HS-5 (cell line): ENCODE data around the gene ELL.

Experiments used
- DNase-seq: peaks from one replicate; pipeline ENCODE4 v3.0.0-alpha.2; 2012; ENCODE audit warnings: low read depth

Gene ELL

DNA sequence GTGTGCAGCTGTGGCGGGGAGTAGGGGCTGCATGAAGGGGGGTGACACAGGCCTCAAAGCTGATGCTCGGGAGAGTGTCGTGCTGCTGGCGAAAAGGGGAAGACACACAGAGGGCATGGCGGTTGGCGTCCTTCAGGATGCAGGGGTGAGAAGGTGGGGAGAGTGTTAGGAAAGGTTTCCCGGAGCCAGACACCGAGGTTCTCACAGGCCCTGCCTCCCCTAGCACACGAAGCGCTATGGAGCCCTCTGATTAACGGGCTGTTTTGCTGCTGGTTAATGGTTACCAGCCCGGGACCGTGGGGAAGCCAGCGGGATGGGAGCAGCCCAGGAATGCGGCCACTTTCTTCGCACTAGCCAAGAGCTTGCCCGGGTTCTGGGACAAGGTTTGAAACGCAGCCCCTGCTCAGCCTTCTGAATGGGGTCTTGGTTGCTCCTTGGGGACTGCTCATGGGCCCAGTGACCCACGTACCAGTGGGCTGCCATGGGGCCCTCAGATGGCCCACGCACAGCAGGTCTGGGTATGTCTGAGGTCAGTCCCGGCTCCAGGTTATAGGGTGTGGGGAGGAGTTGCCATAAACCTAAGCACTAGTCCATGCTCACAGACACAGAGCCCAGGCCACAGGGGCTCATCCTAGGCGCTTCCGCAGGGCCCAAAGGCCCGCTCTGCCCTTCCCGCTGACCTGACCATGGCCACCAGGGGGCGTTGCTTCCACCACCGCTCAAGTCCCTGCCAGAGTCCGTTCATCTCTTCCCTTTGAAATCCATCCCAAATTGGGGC is 52.6 kb downstream of the ELL start:
- DNase-seq, result no peak

DNA sequence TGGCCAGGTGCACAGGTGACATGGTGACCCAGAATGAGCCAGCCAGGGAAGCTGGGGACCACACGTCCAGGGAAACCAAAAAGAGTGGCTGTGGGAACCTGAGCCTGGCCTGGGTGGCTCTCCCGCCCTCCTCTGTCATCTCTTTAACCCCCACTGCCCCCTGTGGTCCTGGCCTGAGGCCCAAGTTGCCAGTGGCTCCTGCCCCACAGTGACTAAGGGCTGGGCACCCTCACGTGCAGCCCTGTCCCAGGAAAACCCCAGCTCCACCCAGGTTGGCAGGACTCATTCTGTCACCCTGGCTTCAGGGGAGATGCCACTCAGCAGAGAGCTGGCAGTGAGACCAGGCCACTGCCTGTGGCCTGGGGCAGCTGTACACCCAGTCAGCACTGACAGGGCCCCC is 53.4 kb downstream of the ELL start:
- no peak for DNase-seq

- no peak for DNase-seq
These were observed 53.9 kb downstream of the ELL start for GRCh38 chr19:18467978-18468377.

DNA sequence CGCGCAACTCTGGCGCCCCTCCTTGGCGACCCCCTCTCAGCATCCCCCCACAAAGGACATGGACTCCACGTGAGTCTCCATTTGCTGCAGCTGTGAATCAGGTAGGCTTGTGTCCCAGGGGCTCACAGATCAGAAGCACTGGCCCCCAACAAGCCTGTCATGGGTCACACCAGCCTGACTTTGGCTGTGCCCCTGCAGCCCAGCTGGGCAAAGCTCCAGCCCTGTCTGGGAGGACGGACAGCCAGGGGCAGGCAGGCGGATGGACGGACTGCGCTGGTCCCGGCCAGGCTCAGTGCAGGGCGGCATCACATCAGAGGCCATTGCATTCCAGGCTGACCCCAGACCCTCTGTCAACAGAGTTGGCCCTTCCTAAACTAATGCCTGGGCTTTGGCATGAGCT is 55.5 kb downstream of the ELL start:
- no peak for DNase-seq

DNA sequence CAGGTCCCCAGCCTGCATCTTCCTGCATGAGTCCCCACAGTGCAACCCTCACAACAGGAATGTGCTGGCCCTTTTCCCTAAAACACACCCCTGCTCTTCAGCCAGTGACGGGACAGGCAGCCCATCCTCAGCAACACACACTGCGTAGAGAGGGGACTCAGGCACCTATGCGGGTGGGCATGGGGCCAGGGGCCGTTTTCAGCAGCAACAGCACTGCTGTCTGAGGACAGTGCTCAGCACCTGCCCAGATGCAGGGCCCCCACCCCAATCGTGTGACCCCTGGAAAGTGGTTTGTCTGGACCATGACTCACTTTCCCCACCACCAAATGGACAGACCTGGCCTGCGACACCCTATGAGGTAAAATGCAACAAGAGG is 55.9 kb downstream of the ELL start:
- DNase-seq, result no peak

DNA sequence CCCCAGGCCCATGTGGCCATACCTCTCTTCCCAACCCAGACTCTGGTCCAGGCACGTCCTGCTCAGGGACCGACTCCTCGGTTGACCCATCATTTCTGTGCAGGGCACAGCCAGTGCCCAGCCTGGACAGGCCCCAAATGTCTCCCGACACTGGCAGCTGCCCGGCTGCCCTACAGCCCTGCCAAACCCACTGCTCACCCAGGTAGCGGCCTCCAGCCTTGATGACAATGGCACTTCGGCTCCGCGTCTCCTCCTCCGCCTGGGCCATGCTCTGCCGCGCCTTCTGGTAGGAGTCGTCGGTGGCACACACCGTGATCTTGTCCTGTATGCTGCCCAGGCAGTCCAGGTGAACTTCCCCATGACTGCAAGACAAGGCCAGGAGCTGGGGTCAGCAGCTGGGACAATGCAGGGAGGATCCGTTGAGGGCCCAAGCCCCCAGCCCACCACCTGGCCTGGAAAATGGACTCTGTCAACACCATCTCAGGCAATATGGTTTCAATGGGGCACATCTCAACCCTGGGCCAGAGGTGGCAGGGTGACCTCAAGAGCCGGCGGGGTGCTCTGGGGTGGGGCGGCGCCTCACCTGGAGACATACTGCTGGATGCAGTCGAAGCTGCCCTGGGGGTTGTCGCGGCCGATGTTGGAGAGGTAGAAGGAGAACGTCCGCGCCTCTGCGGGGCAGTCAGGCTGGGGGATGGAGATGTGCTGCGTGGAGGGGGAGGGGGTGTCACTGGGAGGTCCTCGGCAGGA is 56.5 kb downstream of the ELL start:
- DNase-seq, result no peak

DNA sequence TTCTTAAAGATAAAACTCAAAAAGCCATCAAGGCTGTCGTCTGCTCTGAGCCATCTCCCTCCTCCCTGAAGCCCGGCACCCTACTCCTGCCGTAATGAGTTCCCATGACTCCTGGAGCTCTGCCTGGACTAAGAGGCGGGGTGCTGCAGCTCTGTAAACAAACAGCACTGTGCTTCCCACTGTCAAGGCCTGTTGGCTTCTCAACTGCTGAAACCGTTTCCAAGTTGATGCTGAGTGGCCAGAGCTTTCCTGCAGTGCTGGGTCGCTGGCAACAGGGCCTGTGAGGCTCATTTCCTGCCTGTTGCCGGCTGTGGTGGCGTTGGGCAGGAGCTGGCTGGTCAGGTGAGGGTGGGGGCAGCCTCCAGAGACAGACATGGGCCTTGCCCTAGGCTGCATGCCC is 57.2 kb downstream of the ELL start:
- no peak for DNase-seq

DNA sequence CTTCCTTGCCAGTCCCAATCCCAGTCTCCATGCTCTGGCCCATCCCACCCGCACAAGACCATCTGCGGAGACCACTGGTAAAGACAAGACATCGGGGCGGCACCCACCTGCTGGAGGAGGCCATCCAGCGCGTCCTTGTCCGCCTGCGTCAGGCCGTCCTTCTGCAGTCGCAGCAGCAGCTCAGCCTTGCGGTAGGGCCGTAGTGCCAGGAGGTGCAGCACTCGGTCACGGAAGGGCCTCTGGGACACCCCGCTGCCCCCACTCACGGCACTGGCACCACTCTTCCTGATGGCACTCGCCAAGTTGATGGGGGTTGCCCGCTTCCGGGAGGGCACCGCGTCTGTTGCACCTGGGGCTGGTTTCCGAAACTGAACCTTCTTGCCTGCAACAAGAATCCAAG is 60.4 kb downstream of the ELL start:
- no peak for DNase-seq

DNA sequence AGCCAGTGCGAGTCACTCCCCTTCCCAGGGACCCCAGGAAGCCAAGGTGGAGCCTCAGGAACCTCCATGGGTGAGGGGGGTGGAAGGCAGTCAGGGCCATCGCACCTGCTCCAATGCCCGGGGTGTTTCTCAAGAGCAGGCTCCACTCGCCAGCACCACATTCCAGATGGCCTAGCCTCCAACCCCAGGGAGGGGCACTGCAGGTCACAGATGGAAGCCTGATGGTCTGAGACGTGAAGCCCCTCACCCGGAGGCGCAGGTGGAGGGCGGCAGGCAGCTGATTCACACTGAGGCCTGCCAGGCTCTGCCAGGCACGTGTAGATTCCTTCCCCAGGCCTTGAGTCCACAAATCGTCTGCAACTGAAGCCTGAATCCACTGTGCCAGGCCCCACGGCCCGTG is 61.0 kb downstream of the ELL start:
- no peak for DNase-seq

DNA sequence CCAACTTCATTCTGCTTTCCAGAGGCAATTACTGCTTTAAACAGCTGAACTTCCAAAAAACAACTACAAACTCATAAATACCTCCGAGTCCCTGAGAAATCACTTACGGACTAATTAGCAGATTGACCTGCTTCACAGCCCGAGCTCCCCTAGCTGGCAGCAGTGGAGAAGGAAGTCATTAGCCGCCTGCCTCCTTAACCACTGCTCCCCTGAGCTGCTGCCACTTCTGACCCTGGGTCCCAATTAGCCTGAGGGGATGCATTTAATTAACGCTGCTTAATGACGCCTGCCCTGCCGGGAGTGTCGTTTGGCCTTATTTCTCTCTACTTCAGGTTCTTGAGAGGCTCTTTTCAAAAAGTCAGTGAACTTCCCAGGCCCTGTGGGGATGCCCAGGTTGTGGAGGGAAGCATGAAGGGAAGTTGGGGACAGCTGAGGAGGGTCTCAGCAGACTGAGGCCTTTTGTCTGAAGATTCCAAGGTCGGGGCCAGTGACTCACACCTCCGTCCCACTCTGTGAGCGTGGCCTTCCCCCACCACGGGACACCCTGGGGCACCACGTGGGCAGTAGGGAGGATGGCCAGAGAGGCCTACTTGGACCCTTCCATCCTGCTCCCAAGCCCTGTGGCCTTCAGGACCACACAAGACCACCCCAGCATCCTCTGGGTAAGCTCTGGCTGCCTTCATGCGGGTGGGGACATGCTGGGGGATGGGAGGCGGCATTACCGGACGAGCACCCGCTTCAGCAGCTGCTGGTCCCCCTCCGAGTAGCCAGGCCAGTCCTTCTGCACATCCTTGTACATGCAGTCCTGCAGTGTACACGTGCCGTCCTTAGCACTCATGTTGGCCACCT is 64.2 kb downstream of the ELL start:
- DNase-seq, result no peak

DNA sequence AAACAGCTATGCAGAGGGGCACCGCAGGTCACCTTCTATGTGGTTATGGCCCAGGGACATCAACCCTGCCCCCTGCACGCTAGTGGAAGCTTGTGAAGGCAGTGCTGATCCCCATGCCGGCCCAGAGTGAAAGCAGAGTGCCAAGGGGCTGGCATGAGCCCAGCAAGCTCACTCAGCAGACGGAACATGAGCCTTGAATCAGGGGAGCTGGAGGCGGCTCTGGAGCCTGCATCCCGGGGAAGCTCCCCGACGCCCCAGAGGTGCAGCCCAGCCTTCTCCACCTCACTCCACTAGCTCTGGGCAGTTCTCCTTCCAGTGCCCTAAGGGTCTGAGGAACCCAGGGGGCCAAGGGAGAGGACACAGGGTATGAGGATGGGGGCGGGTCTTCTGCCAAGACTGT is 64.9 kb downstream of the ELL start:
- no peak for DNase-seq

- no peak for DNase-seq
These were observed 65.6 kb downstream of the ELL start for GRCh38 chr19:18456279-18456678.

- DNase-seq, result no peak
These were observed 68.4 kb downstream of the ELL start for GRCh38 chr19:18453269-18454024.

GRCh38 chr19:18452386-18452785 is 69.5 kb downstream of the ELL start:
- DNase-seq, result no peak

DNA sequence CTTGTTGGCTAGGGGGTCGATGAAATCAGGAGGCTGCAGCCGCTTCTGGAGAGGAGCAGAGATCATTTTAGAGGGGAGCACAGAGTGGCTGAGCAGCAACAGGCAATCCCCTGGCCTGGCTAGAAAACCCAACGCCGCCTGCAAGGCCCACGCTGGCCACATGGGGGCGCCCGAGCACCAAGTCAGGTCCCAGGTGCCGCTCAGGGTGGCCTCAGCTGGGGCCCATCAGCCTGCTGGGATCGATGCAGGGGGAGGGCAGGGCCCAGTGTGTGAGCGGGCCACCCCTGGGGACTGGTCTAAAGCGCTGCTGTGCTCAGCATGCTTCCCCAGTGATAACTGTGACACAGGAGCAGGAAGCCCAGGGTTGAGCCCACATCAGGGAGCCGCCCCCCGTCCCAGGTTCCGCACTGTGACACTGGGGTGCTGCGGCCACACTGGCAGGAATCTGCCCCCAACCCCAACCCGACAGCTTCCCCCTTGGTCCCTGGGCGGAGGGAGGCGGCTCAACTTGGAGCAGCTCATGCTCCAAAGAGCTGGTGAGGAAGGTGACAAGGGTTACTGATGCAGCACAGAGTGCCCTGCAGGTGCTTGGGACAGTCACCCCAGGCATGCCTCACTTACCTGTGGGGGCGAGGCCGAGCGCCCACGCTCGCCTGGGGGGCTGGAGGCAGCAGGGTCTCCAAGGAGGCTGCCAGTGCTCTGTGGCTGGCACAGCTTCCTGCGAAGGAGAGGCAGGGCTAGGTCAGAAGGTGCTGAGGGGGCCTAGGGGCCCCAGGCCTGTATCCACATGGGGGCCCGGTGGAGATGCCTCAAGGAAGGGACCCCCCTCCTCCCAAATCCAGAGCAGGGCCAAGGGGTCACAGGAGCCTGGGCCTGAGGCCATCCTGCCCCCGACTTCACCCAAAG is 70.7 kb downstream of the ELL start:
- no peak for DNase-seq

DNA sequence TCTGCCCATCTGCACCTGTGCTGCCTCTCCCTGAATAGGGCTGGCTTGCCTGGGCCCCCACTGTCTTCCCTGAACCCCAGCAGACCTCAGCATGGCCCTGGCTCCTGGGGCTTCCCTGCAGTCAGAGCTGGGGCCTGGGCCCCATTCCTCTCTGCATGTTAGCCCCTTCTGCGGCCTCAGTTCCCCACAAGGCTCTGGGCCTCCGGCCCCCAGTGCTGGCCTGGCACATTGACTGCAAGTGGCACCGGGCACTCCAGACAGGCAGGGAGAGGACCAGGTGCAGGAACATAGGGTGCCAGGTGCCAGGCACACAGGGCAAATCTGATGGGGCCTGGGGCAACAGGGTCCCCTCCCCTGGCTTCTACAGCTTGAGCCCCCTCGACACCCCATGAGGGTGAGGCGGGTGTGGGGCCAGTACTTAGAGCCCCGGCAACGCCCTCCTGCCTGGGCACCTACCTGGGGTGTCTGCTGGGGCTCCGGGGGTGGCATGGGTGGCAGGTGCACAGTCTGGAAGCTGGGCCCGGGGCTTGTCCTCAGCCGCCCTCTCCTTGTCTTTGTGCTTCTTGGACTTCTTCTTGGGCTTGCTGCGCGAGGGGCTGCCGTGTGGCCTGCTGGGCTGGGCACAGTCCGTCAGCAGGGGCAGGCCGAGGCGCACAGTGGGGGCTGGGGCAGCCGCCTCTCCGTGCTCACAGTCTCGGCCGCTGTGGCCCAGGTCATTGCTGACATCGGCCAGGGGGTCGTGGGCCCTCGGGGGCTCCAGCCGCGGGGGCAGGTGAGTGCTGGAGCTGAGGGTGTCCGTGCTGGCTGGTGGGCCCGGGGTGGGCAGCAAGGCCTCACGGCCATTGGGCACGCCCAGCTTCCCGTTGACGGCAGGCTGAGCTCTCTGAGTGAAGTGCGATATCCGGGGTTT is 71.6 kb downstream of the ELL start:
- no peak for DNase-seq

- DNase-seq, result no peak
These were observed 72.3 kb downstream of the ELL start for GRCh38 chr19:18449552-18449951.

- DNase-seq, result no peak
These were observed 75.0 kb downstream of the ELL start for GRCh38 chr19:18446811-18447359.

DNA sequence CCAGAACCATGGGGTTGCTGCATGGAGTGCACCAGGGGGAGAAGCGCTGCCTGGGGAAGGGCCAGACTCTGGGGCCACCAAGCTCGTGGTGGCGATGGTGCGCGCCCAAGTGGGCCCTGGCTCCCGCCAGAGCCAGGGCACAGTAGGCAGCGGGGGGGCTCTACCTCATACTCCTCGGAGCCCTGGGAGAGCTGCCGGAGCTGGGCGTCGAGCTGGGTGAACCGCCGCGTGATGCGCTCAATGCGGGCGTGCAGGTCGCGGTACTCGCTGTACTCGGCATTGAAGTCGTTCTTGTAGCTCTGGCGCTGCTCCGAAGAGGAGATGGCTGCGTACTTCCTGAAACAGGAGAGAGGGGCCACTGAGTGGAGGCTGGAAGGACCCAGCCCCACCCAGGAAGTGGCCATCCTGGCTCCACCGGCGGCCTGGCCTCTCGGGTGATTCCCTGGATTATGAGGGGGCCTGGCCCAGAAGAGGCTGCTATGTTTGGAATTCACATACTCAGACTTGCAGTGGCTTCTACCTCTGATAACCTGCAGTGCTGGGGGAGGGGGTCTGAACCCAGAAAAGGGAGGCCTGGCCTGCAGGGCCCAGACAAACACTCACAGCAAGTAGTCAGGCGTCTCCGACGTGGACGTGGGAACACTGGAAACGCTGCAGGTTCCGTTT is 75.6 kb downstream of the ELL start:
- DNase-seq, result no peak
